Measurements from ENCODE around the gene KCMF1. TPM values are rescaled to one million over a fixed set of nuclear protein-coding genes. Genes with fewer than 3 reads are reported as not detected.

The KCMF1 gene
- total RNA-seq, 1 experiment from 2014 or later, result 163 TPM

- Histone ChIP-seq H3K4me1 (ENCODE audit: control insufficient read depth, insufficient read depth, low read length) (no peaks in the 10 kb centered on the region), H3K9me3 (ENCODE audit: control insufficient read depth, insufficient read depth, low read depth, low read length) (no peaks in the 10 kb centered on the region), H3K27ac (ENCODE audit: low read length) (no peak overlapping the region), H3K4me3 (ENCODE audit: low read depth in 2 of 2, low read length in 2 of 2) (no peak overlapping the region), H3K27me3 (ENCODE audit: control insufficient read depth, insufficient read depth, low read length) (no peaks in the 10 kb centered on the region), H3K36me3 (ENCODE audit: control insufficient read depth, insufficient read depth, low read length) (no peaks in the 10 kb centered on the region)
- ATAC-seq, result no peak
- POLR2A ChIA-PET, result interaction anchor here (0.6 kb wide), 1 partner anchor 8 kb away, joined by 5 read pairs; no protein-coding TSS in a partner anchor
- in situ Hi-C loops (cut with HindIII; ENCODE audit: low pct_unique_long_range_greater_than_20kb, low sequenced_read_pairs) (no loop called here), intact Hi-C loops (cut with micrococcal nuclease; ENCODE audit: unreplicated experiment) (no loop called here)
- DNase-seq (ENCODE audit: low read depth, low spot score), result no peak
- BruUV-seq (replicated peaks), result no TSS peak
- TF ChIP-seq TCF7L2 (IDR thresholded peaks at IDR 0.05; ENCODE audit: low read depth, low read length) (no peak), SIN3A (IDR thresholded peaks at IDR 0.05; ENCODE audit: borderline replicate concordance, insufficient read depth, low read depth, low read length) (no peak), CTCF (IDR thresholded peaks at IDR 0.05) (no peak), POLR2AphosphoS5 (IDR thresholded peaks at IDR 0.05; ENCODE audit: low read depth, low read length) (no peak)
- CTCF ChIA-PET, result interaction anchor here (0.6 kb wide), 2 partner anchors 16 to 69 kb away, joined by 6 to 8 read pairs; no protein-coding TSS in a partner anchor
Measured at GRCh38 chr2:85091838-85092237, 120.9 kb downstream of the KCMF1 start.

GRCh38 chr2:85095094-85095493 is 124.1 kb downstream of the KCMF1 start:
- in situ Hi-C loops (cut with HindIII; ENCODE audit: low pct_unique_long_range_greater_than_20kb, low sequenced_read_pairs), result no loop called here
- Histone ChIP-seq H3K27me3 (ENCODE audit: control insufficient read depth, insufficient read depth, low read length) (no peaks in the 10 kb centered on the region), H3K36me3 (ENCODE audit: control insufficient read depth, insufficient read depth, low read length) (no peaks in the 10 kb centered on the region), H3K9me3 (ENCODE audit: control insufficient read depth, insufficient read depth, low read depth, low read length) (no peaks in the 10 kb centered on the region), H3K4me1 (ENCODE audit: control insufficient read depth, insufficient read depth, low read length) (no peaks in the 10 kb centered on the region), H3K27ac (ENCODE audit: low read length) (no peak overlapping the region), H3K4me3 (ENCODE audit: low read depth in 2 of 2, low read length in 2 of 2) (no peak overlapping the region)
- POLR2A ChIA-PET, result interaction anchor here (0.6 kb wide), 1 partner anchor 84 kb away, joined by 13 read pairs; no protein-coding TSS in a partner anchor
- no TSS peak for BruUV-seq (replicated peaks)
- DNase-seq (ENCODE audit: low read depth, low spot score) (no peak), ATAC-seq (peak; percentile 62; the same call in 1 of the 2 replicates)
- intact Hi-C loops (cut with micrococcal nuclease; ENCODE audit: unreplicated experiment), result no loop called here
- CTCF ChIA-PET, result no interaction called here
- TF ChIP-seq SIN3A (IDR thresholded peaks at IDR 0.05; ENCODE audit: borderline replicate concordance, insufficient read depth, low read depth, low read length), result no peak
- TF ChIP-seq REST (IDR thresholded peaks at IDR 0.05; ENCODE audit: insufficient read depth in 1 of 2, low read depth in 2 of 2, low read length in 1 of 2), result no peak
- no peak for TF ChIP-seq POLR2AphosphoS5 (IDR thresholded peaks at IDR 0.05; ENCODE audit: low read depth, low read length)
- no peak for TF ChIP-seq TCF7L2 (IDR thresholded peaks at IDR 0.05; ENCODE audit: low read depth, low read length)

DNA sequence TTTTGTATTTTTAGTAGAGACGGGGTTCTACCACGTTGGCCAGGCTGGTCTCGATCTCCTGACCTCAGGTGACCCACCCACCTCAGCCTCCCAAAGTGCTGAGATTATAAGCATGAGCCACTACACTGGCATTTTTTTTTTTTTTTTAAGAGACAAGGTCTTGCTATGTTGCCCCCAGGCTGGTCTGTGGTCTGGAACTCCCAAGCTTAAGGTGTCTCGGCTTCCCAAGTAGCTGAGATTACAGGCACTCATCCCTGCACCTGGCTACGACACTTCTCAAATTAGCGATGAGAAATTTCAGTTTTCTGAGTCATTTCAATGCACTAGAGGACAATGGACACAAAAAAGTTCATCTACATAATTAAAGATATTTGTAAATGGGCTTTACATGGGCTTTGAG is 125.7 kb downstream of the KCMF1 start:
- no peaks in the 10 kb centered on the region for H3K9me3 ChIP-seq (ENCODE audit: control insufficient read depth, insufficient read depth, low read depth, low read length)
- ATAC-seq (no peak), DNase-seq (ENCODE audit: low read depth, low spot score) (no peak)
- no peaks in the 10 kb centered on the region for H3K27me3 ChIP-seq (ENCODE audit: control insufficient read depth, insufficient read depth, low read length)
- H3K27ac ChIP-seq (ENCODE audit: low read length), result no peak overlapping the region
- TF ChIP-seq TCF7L2 (IDR thresholded peaks at IDR 0.05; ENCODE audit: low read depth, low read length), result no peak
- no peak for TF ChIP-seq REST (IDR thresholded peaks at IDR 0.05; ENCODE audit: insufficient read depth in 1 of 2, low read depth in 2 of 2, low read length in 1 of 2)
- TF ChIP-seq SIN3A (IDR thresholded peaks at IDR 0.05; ENCODE audit: borderline replicate concordance, insufficient read depth, low read depth, low read length), result no peak
- TF ChIP-seq POLR2AphosphoS5 (IDR thresholded peaks at IDR 0.05; ENCODE audit: low read depth, low read length), result no peak
- no peak for TF ChIP-seq CTCF (IDR thresholded peaks at IDR 0.05)
- BruUV-seq (replicated peaks), result no TSS peak
- ChIA-PET CTCF (no interaction called here), POLR2A (interaction anchor here (0.6 kb wide), 1 partner anchor 28 kb away, joined by 4 read pairs; no protein-coding TSS in a partner anchor)
- no peaks in the 10 kb centered on the region for H3K36me3 ChIP-seq (ENCODE audit: control insufficient read depth, insufficient read depth, low read length)
- H3K4me3 ChIP-seq (ENCODE audit: low read depth in 2 of 2, low read length in 2 of 2), result no peak overlapping the region
- in situ Hi-C loops (cut with HindIII; ENCODE audit: low pct_unique_long_range_greater_than_20kb, low sequenced_read_pairs) (no loop called here), intact Hi-C loops (cut with micrococcal nuclease; ENCODE audit: unreplicated experiment) (no loop called here)
- H3K4me1 ChIP-seq (ENCODE audit: control insufficient read depth, insufficient read depth, low read length), result no peaks in the 10 kb centered on the region
